ENCODE data around the gene STING1.
"Not testable (repeated sequence)": the region's sequence is repeated elsewhere in the genome, so short reads cannot be mapped to it uniquely, and the experiment has no call there.

Gene STING1

GRCh38 chr5:139501381-139501780 is 18.8 kb upstream of the STING1 start:
- no peak for DNase-seq

DNA sequence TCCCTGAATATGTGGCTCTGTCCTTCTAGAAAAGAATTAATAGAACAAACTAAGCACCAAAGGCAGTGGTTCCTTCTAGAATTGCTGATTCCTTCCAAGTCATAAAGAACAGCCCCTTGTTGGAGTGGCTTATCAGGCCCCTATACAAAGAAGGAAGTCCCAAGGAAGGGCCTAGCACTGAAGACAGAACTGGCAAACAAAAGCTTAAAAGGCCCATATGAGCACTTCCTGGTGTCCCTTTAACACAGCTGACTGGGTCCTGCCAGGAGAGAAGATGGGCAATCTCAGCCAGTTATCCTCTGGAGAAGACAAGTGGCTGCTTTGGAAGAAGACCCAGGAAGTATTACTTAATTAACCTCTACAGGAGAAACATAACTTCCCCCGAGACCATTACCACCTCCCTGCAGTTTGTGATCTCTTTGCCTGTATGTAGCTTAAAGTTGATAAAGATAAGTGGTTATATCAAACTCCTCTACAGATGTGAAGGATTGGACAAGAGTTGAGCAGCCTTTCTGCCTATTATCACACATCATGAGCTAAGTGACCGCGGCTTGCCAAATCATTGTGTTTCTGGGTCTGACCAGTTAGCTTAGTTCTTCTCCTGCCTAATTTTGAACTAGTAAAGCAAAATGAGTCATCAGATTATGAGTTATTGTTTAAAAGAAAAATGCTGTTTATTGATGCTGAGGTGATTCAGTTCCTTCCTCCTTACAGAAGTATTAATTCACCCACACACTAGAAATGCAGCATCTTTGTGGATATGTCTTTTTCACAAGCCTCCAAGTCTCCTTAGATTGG is 13.3 kb upstream of the STING1 start:
- DNase-seq: no peak

- DNase-seq: no peak
These were observed 12.3 kb upstream of the STING1 start for GRCh38 chr5:139494832-139495231.

DNA sequence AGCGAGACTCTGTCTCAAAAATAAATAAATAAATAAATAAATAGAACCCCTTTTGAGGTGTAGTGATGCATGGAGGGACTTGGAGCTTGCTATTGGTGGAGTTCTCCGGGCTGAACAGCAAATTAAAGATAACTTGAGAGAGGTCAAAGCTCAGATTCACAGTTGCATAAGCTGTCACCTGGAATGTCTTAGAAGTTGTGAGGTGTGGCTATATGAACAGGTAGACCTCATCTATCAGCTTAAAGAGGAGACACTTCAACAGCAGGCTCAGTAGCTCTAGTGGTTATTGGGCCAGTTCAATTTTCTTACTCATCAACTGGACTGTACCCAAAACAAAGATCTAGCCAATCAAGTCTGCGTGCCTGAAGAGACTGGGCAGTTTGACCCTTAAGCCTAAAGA is 11.7 kb upstream of the STING1 start:
- no peak for DNase-seq

GRCh38 chr5:139492700-139493192 is 10.2 kb upstream of the STING1 start:
- DNase-seq: no peak

DNA sequence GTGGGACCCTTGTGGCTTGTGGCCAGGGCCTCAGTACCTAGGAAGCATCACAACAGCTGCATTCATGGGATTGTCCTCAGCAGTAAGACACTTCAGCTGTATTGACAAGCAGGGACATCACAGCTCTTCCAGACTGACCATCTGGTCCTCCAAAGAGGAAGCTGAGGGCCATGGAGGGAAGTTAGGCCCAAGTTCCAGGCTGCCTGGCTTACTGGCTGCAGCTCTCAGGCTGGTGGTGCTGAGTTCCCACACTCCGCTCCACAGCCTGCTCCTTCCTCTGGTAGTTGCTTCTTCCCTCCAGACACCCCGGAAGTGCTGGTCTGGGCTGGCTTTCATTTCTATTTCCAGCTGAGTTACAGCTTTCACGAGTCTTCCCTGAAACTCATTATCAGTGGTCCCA is 5.7 kb upstream of the STING1 start:
- no peak for DNase-seq

DNA sequence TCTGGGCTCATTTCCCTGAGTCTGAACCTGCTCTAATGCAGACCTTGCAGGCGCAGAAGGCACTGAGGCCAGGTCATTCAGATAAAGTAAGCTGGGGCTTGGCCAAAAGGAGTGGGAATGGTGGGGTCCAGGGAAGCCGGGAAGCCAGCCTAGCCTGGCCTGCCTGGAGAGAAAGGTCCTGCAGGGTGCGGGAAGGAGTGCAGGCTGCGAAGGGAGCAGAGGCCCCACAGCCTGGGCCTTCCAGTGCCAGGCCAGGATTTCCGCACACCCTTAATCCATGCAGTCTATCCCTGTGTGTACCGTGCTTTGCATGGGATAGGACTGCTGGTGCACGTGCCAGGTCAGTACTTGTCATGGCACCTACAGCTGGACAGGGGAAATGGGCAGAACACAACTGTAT is 3.6 kb upstream of the STING1 start:
- DNase-seq: no peak

DNA sequence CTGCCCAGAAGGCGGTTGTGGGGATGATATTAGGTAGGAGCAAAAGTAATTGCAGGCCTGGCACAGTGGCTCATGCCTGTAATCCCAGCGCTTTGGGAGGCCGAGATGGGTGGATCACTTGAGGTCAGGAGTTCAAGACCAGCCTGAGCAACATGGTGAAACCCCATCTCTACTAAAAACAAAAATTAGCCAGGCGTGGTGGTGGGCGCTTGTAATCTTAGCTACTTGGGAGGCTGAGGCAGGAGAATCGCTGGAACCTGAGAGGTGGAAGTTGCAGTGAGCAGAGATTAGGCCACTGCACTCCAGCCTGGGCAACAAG is 291 bp upstream of the STING1 start:
- DNase-seq: not testable (repeated sequence)

GRCh38 chr5:139481580-139482049 is 943 bp downstream of the STING1 start:
- no peak for DNase-seq

DNA sequence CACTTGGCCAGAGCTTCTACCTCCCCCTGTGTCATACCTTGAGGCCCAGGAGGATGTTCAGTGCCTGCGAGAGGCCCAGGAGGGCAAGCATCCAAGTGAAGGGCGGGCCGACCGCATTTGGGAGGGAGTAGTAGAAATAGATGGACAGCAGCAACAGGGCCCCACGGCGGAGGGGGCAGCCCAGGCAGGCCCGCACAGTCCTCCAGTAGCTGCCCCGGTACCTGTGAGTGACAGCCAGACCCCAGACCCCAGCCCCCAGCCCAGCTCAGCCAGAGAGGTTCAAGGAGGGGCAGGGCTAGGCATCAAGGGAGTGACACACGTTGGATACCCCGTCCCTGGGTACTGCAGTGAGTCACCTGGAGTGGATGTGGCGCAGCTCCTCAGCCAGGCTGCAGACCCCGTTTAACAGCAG is 1.4 kb downstream of the STING1 start:
- DNase-seq: no peak

DNA sequence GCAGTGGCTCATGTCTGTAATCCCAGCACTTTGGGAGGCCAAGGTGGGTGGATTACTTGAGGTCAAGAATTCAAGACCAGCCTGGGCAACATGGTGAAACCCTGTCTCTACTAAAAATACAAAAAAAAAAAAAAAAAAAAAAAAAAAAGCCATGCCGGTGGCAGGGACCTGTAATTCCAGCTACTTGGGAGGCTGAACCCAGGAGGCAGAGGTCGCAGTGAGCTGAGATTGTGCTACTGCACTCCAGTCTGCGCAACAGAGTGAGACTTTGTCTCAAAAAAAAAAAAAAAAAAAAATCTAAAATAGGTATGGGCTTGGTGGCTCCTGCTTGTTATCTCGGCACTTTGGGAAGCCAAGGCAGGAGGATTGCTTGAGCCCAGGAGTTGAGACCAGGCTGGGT is 2.8 kb downstream of the STING1 start:
- DNase-seq: not testable (repeated sequence)

- DNase-seq: not testable (repeated sequence)
These were observed 3.7 kb downstream of the STING1 start for GRCh38 chr5:139478657-139479423.

GRCh38 chr5:139475865-139476617 is 6.5 kb downstream of the STING1 start:
- DNase-seq: no peak

DNA sequence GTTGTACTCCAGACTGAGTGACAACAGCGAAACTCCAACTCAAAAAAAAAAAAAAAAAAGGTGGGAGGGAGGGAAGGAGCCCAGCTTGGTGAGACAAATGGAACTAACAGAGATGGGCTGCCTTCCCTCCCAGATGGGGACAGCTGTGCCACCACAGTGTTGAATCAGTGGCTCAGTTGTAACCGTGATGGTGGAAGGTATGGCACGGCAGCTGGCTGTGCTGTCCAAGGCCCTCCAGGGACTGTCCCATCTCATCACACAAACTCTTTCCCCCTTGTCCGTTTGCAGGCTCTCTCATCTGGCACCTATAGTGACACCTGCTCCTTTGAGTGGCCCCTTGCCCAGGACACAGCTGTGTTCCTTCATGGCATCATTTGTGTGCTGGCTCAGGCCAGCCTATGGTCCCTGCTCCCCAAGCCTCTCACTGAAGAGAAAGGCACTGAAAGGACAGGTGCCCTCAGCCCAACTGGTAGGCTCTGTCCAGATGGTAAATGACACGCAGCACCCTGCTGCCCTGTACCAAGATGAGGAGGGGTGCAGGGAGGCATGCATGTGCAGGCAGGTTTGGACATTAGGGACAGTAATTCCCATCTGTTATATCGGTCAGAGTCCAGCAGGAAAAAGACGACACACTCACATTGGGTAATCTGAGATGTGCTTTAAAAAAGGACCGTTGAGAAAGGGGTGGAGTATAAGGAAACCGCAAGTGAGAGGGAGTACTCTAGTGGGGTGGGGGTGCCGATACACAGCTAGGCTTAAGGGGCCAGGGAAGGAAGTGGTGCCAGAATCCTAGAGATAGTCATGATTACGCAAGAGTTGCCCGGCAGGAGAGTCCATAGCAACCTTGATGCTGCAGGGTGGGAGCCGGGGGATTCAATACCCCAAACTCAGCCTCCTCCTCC is 7.4 kb downstream of the STING1 start:
- DNase-seq: no peak

- DNase-seq: no peak
These were observed 9.0 kb downstream of the STING1 start for GRCh38 chr5:139473565-139473964.

GRCh38 chr5:139473105-139473504 is 9.5 kb downstream of the STING1 start:
- no peak for DNase-seq

- DNase-seq: no peak
These were observed 10.1 kb downstream of the STING1 start for GRCh38 chr5:139472386-139473030.

DNA sequence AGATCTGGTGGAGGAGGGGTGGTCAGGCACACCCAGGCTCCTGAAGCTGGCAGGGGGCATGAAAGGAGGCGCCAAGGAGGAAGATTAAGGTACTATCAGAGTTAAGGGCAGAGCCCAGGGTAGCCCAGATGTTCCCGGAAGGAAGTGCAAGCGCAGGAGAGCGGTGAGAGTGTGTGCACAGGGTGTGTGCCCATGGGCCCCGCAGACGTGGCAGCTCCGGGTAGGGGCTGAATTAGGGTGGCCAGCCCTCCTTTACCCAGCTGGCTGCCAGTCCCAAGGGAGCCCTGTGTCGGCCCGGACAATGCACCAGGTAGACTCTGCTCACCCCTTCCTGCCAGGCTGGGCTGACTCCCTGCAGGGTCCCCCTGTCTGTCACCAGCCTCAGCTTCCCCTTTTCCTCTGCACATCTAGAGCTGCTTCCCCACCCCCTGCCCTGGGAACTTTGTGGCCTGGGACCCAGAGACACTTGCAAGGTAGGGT is 11.7 kb downstream of the STING1 start, which contains the start of gene SMIM33:
TSS of gene SMIM33 (plus strand) at position 184 of the 480 bp plus-strand sequence. CDS start at position 302, 118 bp downstream.
- no peak for DNase-seq

DNA sequence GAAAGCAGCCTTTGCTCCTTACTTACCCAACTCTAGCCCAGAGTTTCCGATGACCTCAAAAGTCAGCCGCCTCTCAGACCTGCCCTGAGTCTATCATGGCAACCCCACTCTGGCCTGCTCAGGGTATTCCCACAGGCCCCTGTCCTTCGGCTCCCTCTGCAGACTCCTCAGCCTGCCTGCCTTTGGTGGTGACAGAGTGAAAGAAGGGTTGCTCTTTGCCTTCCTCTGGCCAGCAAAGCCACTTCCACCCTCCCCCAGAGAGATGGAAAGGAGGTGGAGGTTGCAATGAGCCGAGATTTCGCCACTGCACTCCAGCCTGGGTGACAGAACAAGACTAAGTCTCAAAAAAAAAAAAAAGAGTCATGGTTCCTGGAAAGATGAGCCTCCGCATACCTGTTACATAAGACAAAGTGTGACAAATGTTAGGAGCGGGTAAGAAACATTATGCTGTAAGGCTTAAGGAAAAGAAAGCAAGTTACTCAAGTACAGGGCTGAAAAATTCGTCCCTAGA is 14.1 kb downstream of the STING1 start:
- no peak for DNase-seq

GRCh38 chr5:139462586-139463276 is 19.8 kb downstream of the STING1 start, which contains the start of gene ECSCR:
ECSCR (minus strand) TSS chr5:139462743; CDS start chr5:139462670, 73 bp downstream.
- DNase-seq: no peak

All from NCI-H1436 (cell line).